Liver (tissue), 9 donors: ENCODE measurements around the gene MICAL2. TPM values are rescaled to one million over a fixed set of nuclear protein-coding genes. Genes with fewer than 3 reads are reported as not detected.

ENCODE experiments used
- DNase-seq: peaks from one replicate; pipeline ENCODE4 v3.0.0-alpha.2; 2017; ENCODE audit warnings: low spot score
- H3K27ac ChIP-seq, 2 donors: one replicate each; pipeline ENCODE4 v1.7.0; 2013; ENCODE audit warnings: inconsistent platforms in 2 of 2, low read length in 2 of 2, control low read depth in 1 of 2, low read depth in 1 of 2, mild to moderate bottlenecking in 1 of 2
- H3K27me3 ChIP-seq, 4 donors: one replicate each; pipeline versions ENCODE4 v1.6.1 to v1.7.0; 2013; ENCODE audit warnings: low read length in 3 of 4, inconsistent platforms in 1 of 4, mild to moderate bottlenecking in 1 of 4, moderate library complexity in 1 of 4; ENCODE audit not compliant: control insufficient read depth in 4 of 4, insufficient read depth in 4 of 4
- H3K36me3 ChIP-seq, 4 donors: one replicate each; pipeline versions ENCODE4 v1.6.1 to v1.7.0; 2013; ENCODE audit warnings: low read length in 3 of 4, mild to moderate bottlenecking in 3 of 4, low read depth in 1 of 4, moderate library complexity in 1 of 4; ENCODE audit not compliant: control insufficient read depth in 4 of 4, insufficient read depth in 3 of 4
- H3K4me1 ChIP-seq, 4 donors: one replicate each; pipeline versions ENCODE4 v1.6.1 to v1.7.0; 2013; ENCODE audit warnings: low read length in 3 of 4, mild to moderate bottlenecking in 3 of 4, moderate library complexity in 1 of 4; ENCODE audit not compliant: control insufficient read depth in 4 of 4, insufficient read depth in 4 of 4
- H3K4me3 ChIP-seq, 3 donors: one replicate each; pipeline versions ENCODE4 v1.6.1 to v1.7.0; 2013; ENCODE audit warnings: low read length in 3 of 3, control low read depth in 1 of 3, low read depth in 1 of 3, mild to moderate bottlenecking in 1 of 3
- H3K9ac ChIP-seq, 2 donors: one replicate each; pipeline ENCODE4 v1.7.0; 2013; ENCODE audit warnings: low read length in 2 of 2, mild to moderate bottlenecking in 2 of 2, moderate library complexity in 2 of 2, control low read depth in 1 of 2, low read depth in 1 of 2
- H3K9me3 ChIP-seq, 4 donors: one replicate each; pipeline versions ENCODE4 v1.6.1 to v1.7.0; 2013; ENCODE audit warnings: low read length in 3 of 4; ENCODE audit not compliant: control insufficient read depth in 4 of 4
- EGR1 ChIP-seq, 2 donors: IDR thresholded peaks; 2 replicates each; pipeline ENCODE4 v1.6.1; 2016 to 2018; ENCODE audit warnings: antibody characterized with exemption in 2 of 2, low read depth in 2 of 2
- FOXA1 ChIP-seq: IDR thresholded peaks from 2 replicates; pipeline ENCODE4 v1.6.1; 2016; ENCODE audit warnings: antibody characterized with exemption
- FOXA2 ChIP-seq: IDR thresholded peaks from 2 replicates; pipeline ENCODE4 v1.6.1; 2016; ENCODE audit warnings: antibody characterized with exemption
- GABPA ChIP-seq, 2 donors: IDR thresholded peaks in 1 of 2; conservative IDR thresholded peaks in 1 of 2; 2 replicates each; pipeline ENCODE4 v1.6.1; 2016; ENCODE audit warnings: antibody characterized with exemption in 2 of 2, mild to moderate bottlenecking in 1 of 2, moderate library complexity in 1 of 2
- HNF4A ChIP-seq, 2 donors: conservative IDR thresholded peaks; 2 replicates each; pipeline ENCODE4 v1.6.1; 2016; ENCODE audit warnings: antibody characterized with exemption in 2 of 2, mild to moderate bottlenecking in 2 of 2
- HNF4G ChIP-seq: IDR thresholded peaks from 2 replicates; pipeline ENCODE4 v1.6.1; 2016; ENCODE audit warnings: antibody characterized with exemption
- JUND ChIP-seq, 2 donors: IDR thresholded peaks; 2 replicates each; pipeline ENCODE4 v1.6.1; 2016; ENCODE audit warnings: antibody characterized with exemption in 2 of 2
- RAD21 ChIP-seq, 2 donors: IDR thresholded peaks; 2 replicates each; pipeline ENCODE4 v1.6.1; 2016; ENCODE audit warnings: antibody characterized with exemption in 2 of 2, mild to moderate bottlenecking in 2 of 2
- RXRA ChIP-seq, 2 donors: IDR thresholded peaks; 2 replicates each; pipeline ENCODE4 v1.6.1; 2017 to 2018; ENCODE audit warnings: antibody characterized with exemption in 2 of 2, mild to moderate bottlenecking in 1 of 2
- SP1 ChIP-seq: IDR thresholded peaks from 2 replicates; pipeline ENCODE4 v1.6.1; 2018; ENCODE audit warnings: antibody characterized with exemption, mild to moderate bottlenecking
- TAF1 ChIP-seq: conservative IDR thresholded peaks from 2 replicates; pipeline ENCODE4 v1.6.1; 2016; ENCODE audit warnings: antibody characterized with exemption, mild to moderate bottlenecking
- YY1 ChIP-seq: IDR thresholded peaks from 2 replicates; pipeline ENCODE4 v1.6.1; 2016; ENCODE audit warnings: antibody characterized with exemption, mild to moderate bottlenecking
- WGBS: extraction: QIAGEN DNeasy Blood & Tissue Kit; methylation state at CpG from one replicate; pipeline ENCODE4 v1.1.7; 2013; 5-methylcytosine and 5-hydroxymethylcytosine counted together
- polyA plus RNA-seq, 2 donors: library from polyadenylated mRNA; stranded (reverse) in 1 of 2; unstranded in 1 of 2; fragments of 200-250 nt in 1 of 2; fragments of >200 nt in 1 of 2; fragmentation: Nextera tagmentation in 1 of 2; extraction: Ambion mirVana in 1 of 2; gene quantifications; one replicate each; pipeline versions ENCODE4 v1.2.1 to v1.2.3, GENCODE V29; 2013 to 2015
- total RNA-seq, 2 donors: library from RNA; depleted of rRNA; stranded (reverse); fragments of >200 nt; gene quantifications; one replicate each; pipeline ENCODE4 v1.2.3, GENCODE V29; 2014
- TF ChIP-seq, protein P1 (sequence below): IDR thresholded peaks from 2 replicates; pipeline ENCODE4 v1.6.1; 2016; ENCODE audit warnings: antibody characterized with exemption
- TF ChIP-seq, protein P2 (sequence below): fragments of 150-350 bp; IDR thresholded peaks from 2 replicates; pipeline ENCODE4 v1.5.1; 2017; ENCODE audit warnings: improper control_type of control experiment, low read depth, low read length; ENCODE audit not compliant: missing input control
- donor health status: healthy.
- donor health status: healthy.
- donor health status: healthy.
- donor health status: healthy.
- donor health status: healthy.

MICAL2 gene
- total and polyA plus RNA-seq, 4 donors, result 17.5 to 113 (median 42.9) TPM

DNA sequence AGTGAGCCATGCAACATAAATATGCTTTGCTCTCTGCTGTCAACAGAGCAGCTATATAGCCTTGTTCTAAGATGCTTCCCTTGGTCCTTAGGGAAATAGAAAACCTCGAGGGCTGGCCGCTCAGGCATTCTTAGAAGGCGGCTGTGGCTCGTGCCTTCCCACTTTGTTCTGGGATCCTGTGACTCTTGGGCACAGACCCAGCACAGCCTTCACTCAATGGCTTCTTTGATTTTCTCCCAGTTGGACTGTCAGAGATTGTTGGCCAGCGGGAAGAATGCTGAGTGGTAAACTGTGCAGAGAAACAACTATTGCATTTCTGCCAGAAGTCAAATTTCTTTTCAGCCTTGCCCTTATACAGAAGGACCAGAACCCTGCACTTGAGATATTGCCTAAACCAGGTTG is 9.5 kb upstream of the MICAL2 start:
- WGBS, result 83% methylated on average over 5 of the region's 5 CpGs
- Histone ChIP-seq H3K36me3 (no peaks in the 10 kb centered on the region), H3K9me3 (no peaks in the 10 kb centered on the region), H3K4me3 (no peak overlapping the region), H3K27me3 (no peaks in the 10 kb centered on the region), H3K27ac (no peak overlapping the region), H3K9ac (no peak overlapping the region), H3K4me1 (peaks cover 0 to 10% (median 5%) of the 10 kb centered on the region in 4 donors)
- TF ChIP-seq TAF1 (no peak), YY1 (no peak), HNF4A (conservative IDR thresholded peaks at IDR 0.05) (no peak), SP1 (no peak), FOXA1 (no peak), EGR1 (IDR thresholded peaks at IDR 0.05; ENCODE audit: low read depth in 2 of 2) (no peak), FOXA2 (no peak), HNF4G (no peak)
- TF ChIP-seq, protein P1, sequence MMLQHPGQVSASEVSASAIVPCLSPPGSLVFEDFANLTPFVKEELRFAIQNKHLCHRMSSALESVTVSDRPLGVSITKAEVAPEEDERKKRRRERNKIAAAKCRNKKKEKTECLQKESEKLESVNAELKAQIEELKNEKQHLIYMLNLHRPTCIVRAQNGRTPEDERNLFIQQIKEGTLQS, result no peak
- no peak for DNase-seq

DNA sequence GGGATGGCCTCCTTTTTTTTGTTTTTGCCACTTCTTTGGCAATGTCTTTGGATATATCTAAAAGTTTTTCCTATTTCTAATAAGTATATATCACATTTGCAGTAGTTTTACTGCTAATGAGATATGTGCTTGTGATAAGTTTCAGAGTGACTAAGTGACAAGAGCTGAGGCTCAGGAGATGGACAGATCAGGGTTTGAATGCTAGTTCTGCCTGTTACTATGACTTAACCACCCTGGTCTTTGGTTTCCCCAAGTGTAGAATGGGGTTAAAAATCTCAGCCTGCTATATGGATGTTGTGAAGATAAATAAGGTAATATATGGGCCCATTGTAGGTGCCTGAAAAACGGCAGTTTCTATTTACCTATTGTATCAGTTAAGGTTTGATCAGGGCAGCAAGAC is 9.1 kb upstream of the MICAL2 start:
- no peaks in the 10 kb centered on the region for H3K36me3 ChIP-seq
- no peak overlapping the region for H3K4me3 ChIP-seq
- no peaks in the 10 kb centered on the region for H3K9me3 ChIP-seq
- TF ChIP-seq YY1 (no peak), SP1 (no peak), HNF4A (conservative IDR thresholded peaks at IDR 0.05) (no peak)
- TF ChIP-seq, protein P1, result no peak
- no peak overlapping the region for H3K9ac ChIP-seq
- no peak for DNase-seq
- 32% methylated on average over 1 of the region's 1 CpG for WGBS
- peaks cover 0 to 10% (median 5%) of the 10 kb centered on the region in 4 donors for H3K4me1 ChIP-seq
- no peak overlapping the region for H3K27ac ChIP-seq
- H3K27me3 ChIP-seq, result no peaks in the 10 kb centered on the region

DNA sequence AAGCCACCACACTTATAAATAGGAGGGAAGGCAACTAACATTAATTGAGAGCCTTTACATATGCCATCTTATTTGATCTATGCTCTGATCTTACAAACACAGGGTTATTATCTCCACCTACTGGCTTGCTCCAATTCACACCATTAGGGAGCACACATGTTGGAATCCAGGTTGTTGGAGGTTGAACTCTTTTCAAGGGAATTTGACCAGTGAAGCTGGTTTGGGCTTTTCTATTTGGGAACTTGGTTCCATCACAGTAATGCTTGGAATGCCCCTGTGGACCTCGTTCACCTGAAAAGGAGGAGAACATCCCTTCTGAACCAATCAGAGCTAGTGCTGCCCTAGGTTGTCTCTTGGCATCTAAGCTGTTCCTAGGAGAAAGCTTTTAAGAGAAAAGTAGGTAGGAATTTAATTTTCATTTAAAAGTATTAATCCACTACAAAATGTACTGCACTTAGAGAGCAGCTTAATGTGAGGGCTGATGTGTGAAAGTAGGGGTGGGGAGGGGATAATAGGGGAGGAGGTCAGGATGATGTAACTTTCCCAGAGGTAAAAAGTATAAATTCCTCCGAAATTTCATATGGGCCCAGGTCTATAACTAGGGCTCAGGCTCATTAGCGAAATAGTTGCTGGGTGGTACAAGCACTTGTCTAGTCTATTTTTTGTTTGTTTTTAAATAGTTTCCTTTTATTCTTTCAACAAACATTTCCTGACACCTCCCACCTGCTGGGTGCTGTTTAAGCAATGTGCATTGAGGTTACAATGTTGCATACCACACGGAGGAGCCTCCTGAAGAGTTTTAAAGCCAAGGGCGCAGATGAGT is 7.6 kb upstream of the MICAL2 start:
- Histone ChIP-seq H3K9ac (no peak overlapping the region), H3K4me3 (no peak overlapping the region), H3K9me3 (no peaks in the 10 kb centered on the region), H3K27me3 (no peaks in the 10 kb centered on the region), H3K36me3 (no peaks in the 10 kb centered on the region), H3K4me1 (peaks cover 0 to 10% (median 5%) of the 10 kb centered on the region in 4 donors), H3K27ac (no peak overlapping the region)
- WGBS, result 75% methylated on average over 5 of the region's 5 CpGs
- TF ChIP-seq JUND (IDR thresholded peaks at IDR 0.05) (no peak), GABPA (IDR thresholded peaks at IDR 0.05 in 1 of 2, conservative IDR thresholded peaks at IDR 0.05 in 1 of 2) (no peak), HNF4A (conservative IDR thresholded peaks at IDR 0.05) (peak; percentile 32 to 63), RAD21 (IDR thresholded peaks at IDR 0.05) (peak; percentile 76), FOXA2 (no peak), RXRA (IDR thresholded peaks at IDR 0.05) (no peak)
- TF ChIP-seq, protein P2, sequence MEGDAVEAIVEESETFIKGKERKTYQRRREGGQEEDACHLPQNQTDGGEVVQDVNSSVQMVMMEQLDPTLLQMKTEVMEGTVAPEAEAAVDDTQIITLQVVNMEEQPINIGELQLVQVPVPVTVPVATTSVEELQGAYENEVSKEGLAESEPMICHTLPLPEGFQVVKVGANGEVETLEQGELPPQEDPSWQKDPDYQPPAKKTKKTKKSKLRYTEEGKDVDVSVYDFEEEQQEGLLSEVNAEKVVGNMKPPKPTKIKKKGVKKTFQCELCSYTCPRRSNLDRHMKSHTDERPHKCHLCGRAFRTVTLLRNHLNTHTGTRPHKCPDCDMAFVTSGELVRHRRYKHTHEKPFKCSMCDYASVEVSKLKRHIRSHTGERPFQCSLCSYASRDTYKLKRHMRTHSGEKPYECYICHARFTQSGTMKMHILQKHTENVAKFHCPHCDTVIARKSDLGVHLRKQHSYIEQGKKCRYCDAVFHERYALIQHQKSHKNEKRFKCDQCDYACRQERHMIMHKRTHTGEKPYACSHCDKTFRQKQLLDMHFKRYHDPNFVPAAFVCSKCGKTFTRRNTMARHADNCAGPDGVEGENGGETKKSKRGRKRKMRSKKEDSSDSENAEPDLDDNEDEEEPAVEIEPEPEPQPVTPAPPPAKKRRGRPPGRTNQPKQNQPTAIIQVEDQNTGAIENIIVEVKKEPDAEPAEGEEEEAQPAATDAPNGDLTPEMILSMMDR, result peak; percentile 22
- no peak for DNase-seq
